Stimulated activated CD8-positive, alpha-beta memory T cell treated with anti-CD3 and anti-CD28 coated beads, Interleukin-4, amount 100 ng/mL, for 48 hours (primary cell): ENCODE data around the gene VPS25.

Experiments
- DNase-seq: peaks from one replicate; pipeline ENCODE4 v3.0.0-alpha.2; 2020

VPS25 gene

GRCh38 chr17:42796066-42796758 is 23.0 kb downstream of the VPS25 start:
- DNase-seq = no peak

DNA sequence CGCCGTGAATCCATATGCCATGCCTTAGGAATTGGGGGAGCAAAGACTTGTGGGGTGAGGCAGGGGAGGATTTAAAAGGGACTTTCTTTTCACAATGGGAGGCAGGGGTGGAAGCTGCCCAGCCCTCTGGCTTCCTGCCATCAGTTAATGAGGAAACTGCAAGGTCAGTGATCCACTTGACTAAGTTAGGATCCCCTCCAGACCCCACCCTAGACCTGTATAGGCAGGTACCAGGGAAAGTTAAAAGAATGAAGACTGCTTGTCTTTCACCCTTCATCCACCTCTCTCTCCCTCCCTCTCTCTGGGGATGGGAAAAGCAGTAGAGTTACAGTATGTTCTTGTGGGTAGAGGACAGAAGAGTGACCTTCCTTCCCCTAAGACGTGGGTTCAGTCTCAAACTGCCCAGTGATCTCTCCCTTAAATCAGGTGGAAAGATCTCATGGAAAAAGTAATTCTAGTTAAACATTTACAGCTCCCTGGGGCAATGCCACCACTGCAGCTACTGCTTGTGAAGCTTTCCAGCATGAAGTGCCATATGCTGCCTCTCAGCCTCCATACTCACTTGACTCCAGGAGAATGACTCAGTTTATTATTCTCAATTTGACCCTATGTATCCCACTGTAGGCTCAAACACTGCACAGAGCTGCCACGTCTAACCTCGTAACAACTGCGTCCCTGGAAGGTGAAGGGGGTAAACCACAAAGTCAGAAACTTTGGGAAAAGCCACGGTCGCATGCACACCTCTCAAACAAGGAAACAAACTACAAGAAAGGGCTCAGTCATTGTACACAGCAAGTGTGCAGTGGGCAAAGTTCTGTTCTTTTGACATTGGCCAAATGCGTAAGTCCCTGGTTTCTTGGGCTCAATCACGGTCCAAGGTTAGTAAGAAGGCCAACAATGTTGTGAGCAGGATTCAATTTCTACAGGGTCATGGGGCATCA is 24.1 kb downstream of the VPS25 start:
- DNase-seq = no peak

- DNase-seq = no peak
These were observed 24.7 kb downstream of the VPS25 start for GRCh38 chr17:42798011-42798382.

- DNase-seq = peak; percentile 89
These were observed 25.4 kb downstream of the VPS25 start, which contains the start of the genes CNTD1 and COA3 for GRCh38 chr17:42798383-42799380. Gene CNTD1 (plus strand): TSS chr17:42798861. CDS start chr17:42799068, 207 bp downstream. Gene COA3 (minus strand): TSS chr17:42798704. CDS start chr17:42798681, 23 bp downstream.

- DNase-seq = no peak
These were observed 30.0 kb downstream of the VPS25 start for GRCh38 chr17:42803074-42803883.

DNA sequence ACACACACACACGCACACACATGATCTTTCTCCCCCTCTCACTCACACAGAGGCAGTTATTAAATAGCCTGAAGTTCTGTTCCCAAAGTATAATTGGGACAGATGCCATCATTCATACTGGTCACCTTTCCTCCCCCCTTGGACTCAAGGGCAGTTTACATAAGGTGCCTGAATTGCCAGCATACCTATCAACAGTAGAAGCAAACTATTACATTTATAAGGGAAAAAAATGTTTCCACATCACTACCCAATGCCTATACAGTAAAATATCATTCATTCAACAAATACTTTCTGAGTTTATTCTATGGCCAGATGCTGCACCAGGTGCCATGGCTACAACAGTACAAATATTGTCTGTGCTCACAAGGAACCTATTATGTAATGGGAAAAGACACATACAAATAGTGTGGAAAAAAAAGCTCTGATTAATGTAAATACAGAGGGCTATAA is 31.7 kb downstream of the VPS25 start:
- no peak for DNase-seq

GRCh38 chr17:42806249-42806648 is 33.0 kb downstream of the VPS25 start:
- DNase-seq = no peak

GRCh38 chr17:42809250-42809649 is 36.0 kb downstream of the VPS25 start:
- no peak for DNase-seq

GRCh38 chr17:42814633-42815399 is 41.6 kb downstream of the VPS25 start:
- DNase-seq = no peak

GRCh38 chr17:42817866-42818265 is 44.6 kb downstream of the VPS25 start:
- DNase-seq = no peak

- DNase-seq = no peak
These were observed 45.1 kb downstream of the VPS25 start for GRCh38 chr17:42818379-42818778.

DNA sequence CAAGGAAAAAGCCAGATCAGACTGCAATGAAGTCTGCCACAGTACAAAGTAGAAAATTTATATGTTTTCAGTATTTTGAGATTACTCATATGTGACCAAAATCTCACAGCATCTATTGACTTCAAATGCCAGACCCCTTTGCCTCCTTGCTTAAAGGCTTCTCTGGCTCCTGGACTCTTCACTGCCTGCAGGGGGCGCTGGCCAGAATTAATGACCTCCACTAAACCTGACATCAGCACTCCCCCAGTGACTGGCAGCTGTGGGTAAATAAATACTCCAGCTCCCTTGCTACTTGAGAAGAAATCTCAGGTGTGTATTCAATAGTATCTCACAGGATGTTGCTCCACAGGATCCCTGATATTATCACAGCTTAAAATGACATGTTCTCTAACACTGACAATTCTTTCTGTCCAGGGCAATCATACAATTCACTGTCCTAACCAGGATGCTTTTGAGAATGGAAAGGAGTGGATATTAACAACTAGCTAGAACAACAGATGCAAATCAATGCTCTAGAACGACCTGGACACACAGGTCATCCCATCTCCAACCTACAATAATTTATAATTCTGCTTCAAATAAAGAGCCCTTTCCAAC is 46.8 kb downstream of the VPS25 start:
- peak; percentile 84 for DNase-seq

- DNase-seq = no peak
These were observed 47.9 kb downstream of the VPS25 start for GRCh38 chr17:42821176-42821575.

GRCh38 chr17:42827472-42827871 is 54.2 kb downstream of the VPS25 start:
- no peak for DNase-seq
